SK-N-SH (cell line): ENCODE measurements around the gene ARID4B. TPM values are rescaled to one million over a fixed set of nuclear protein-coding genes. Genes with fewer than 3 reads are reported as not detected.

ENCODE experiments used
- CTCF ChIA-PET: fragments of 300-600, 350-600 bp; formaldehyde crosslinking; extraction: SDS; loops from one replicate; lab custom pipeline; 2021; lab: Yijun Ruan, JAX
- POLR2A ChIA-PET: fragments of 350-600 bp; sonication (Branson Sonifier 250); formaldehyde crosslinking; extraction: SDS; loops from one replicate; lab custom pipeline; 2020; ENCODE audit warnings: antibody characterized with exemption, inconsistent platforms; lab: Yijun Ruan, JAX
- DNase-seq: peaks from one replicate; pipeline ENCODE4 v3.0.0; 2012
- H2AFZ ChIP-seq: fragments of 200-600 bp; sonication (generic); 2 replicates; pipeline ENCODE4 v1.8.1; 2016; ENCODE audit warnings: antibody characterized with exemption, mild to moderate bottlenecking, low read depth
- H3F3A ChIP-seq: fragments of 200-600 bp; sonication (generic); replicated peaks from 2 replicates; pipeline ENCODE3; 2016; ENCODE audit warnings: antibody characterized with exemption, mild to moderate bottlenecking; ENCODE audit not compliant: insufficient read depth
- H3K27ac ChIP-seq, 2 experiments: fragments of 200-500 bp in 1 of 2; fragments of 200-600 bp in 1 of 2; sonication (Bioruptor generic) in 1 of 2; sonication (generic), shearing (Covaris generic) in 1 of 2; 2 replicates each; pipeline versions ENCODE4 v1.5.1 to v1.6.1; 2014 to 2016; ENCODE audit warnings: low read depth in 2 of 2, inconsistent platforms in 1 of 2, low read length in 1 of 2, mild to moderate bottlenecking in 1 of 2, mixed read lengths in 1 of 2
- H3K27me3 ChIP-seq: fragments of 200-600 bp; sonication (generic), shearing (Covaris generic); 2 replicates; pipeline ENCODE4 v1.6.1; 2016; ENCODE audit warnings: mixed run types; ENCODE audit not compliant: insufficient read depth
- H3K36me3 ChIP-seq, 2 experiments: fragments of 200-500 bp in 1 of 2; fragments of 200-600 bp in 1 of 2; sonication (Bioruptor generic) in 1 of 2; sonication (generic) in 1 of 2; replicated peaks in 1 of 2; 2 replicates each; pipeline versions ENCODE3 to v1.5.1; 2014 to 2016; ENCODE audit warnings: low read length in 1 of 2, mild to moderate bottlenecking in 1 of 2; ENCODE audit not compliant: insufficient read depth in 2 of 2, control insufficient read depth in 1 of 2
- H3K4me1 ChIP-seq, 2 experiments: fragments of 200-500 bp in 1 of 2; fragments of 200-600 bp in 1 of 2; sonication (Bioruptor generic) in 1 of 2; sonication (generic), shearing (Covaris generic) in 1 of 2; 2 replicates each; pipeline versions ENCODE4 v1.5.1 to v1.6.1; 2014 to 2016; ENCODE audit warnings: low read depth in 1 of 2, low read length in 1 of 2, mixed run types in 1 of 2; ENCODE audit not compliant: insufficient read depth in 2 of 2, control insufficient read depth in 1 of 2
- H3K4me2 ChIP-seq: fragments of 200-600 bp; sonication (generic), shearing (Covaris generic); 2 replicates; pipeline ENCODE4 v1.6.1; 2017; ENCODE audit warnings: mixed run types
- H3K4me3 ChIP-seq, 2 experiments: fragments of 200-500 bp in 1 of 2; fragments of 200-600 bp in 1 of 2; sonication (Bioruptor generic) in 1 of 2; sonication (generic), shearing (Covaris generic) in 1 of 2; 2 replicates each; pipeline versions ENCODE4 v1.5.1 to v1.8.1; 2014 to 2016; ENCODE audit warnings: low read depth in 2 of 2, inconsistent platforms in 1 of 2, low read length in 1 of 2, mild to moderate bottlenecking in 1 of 2, mixed read lengths in 1 of 2, moderate library complexity in 1 of 2
- H3K79me2 ChIP-seq: fragments of 200-600 bp; sonication (generic); 2 replicates; pipeline ENCODE4 v1.8.1; 2017; ENCODE audit warnings: mild to moderate bottlenecking; ENCODE audit not compliant: insufficient read depth
- H3K9ac ChIP-seq: fragments of 200-600 bp; sonication (generic); 2 replicates; pipeline ENCODE4 v1.6.1; 2017; ENCODE audit warnings: mixed run types
- H3K9me2 ChIP-seq: fragments of 200-600 bp; sonication (generic); 2 replicates; pipeline ENCODE4 v1.6.1; 2017; ENCODE audit warnings: mixed run types
- H3K9me3 ChIP-seq: fragments of 200-600 bp; sonication (generic); 2 replicates; pipeline ENCODE4 v1.6.1; 2017; ENCODE audit warnings: mixed run types, mild to moderate bottlenecking, moderate library complexity
- H4K20me1 ChIP-seq: fragments of 200-600 bp; sonication (generic); 2 replicates; pipeline ENCODE4 v1.6.1; 2017; ENCODE audit warnings: mild to moderate bottlenecking, mixed run types; ENCODE audit not compliant: insufficient read depth
- CHD2 ChIP-seq: fragments of 150-350 bp; IDR thresholded peaks from 2 replicates; pipeline ENCODE4 v1.6.1; 2018; ENCODE audit warnings: low read length; ENCODE audit not compliant: partially characterized antibody
- ELF1 ChIP-seq: IDR thresholded peaks from 2 replicates; pipeline ENCODE4 v1.4.0; 2012
- EP300 ChIP-seq, 2 experiments: IDR thresholded peaks; 2 replicates each; pipeline versions ENCODE4 v1.4.0 to v1.6.1; 2012; ENCODE audit warnings: borderline replicate concordance in 1 of 2, low read depth in 1 of 2, low read length in 1 of 2
- EZH2phosphoT487 ChIP-seq: fragments of 200-600 bp; sonication (generic); IDR thresholded peaks from 2 replicates; pipeline ENCODE4 v1.6.1; 2017; ENCODE audit warnings: low read depth, mixed run types, mild to moderate bottlenecking, antibody characterized with exemption, moderate library complexity, borderline replicate concordance
- FOSL2 ChIP-seq: IDR thresholded peaks from 2 replicates; pipeline ENCODE4 v1.4.0; 2012; ENCODE audit warnings: low read depth, mild to moderate bottlenecking, moderate library complexity, borderline replicate concordance
- FOXJ3 ChIP-seq: sonication (generic); formaldehyde crosslinking; IDR thresholded peaks from 2 replicates; pipeline ENCODE4 v1.5.1; 2020; ENCODE audit warnings: mild to moderate bottlenecking, missing genetic modification reagents
- FOXM1 ChIP-seq: IDR thresholded peaks from 2 replicates; pipeline ENCODE4 v1.4.0; 2012; ENCODE audit warnings: low read depth, mild to moderate bottlenecking
- GABPA ChIP-seq: IDR thresholded peaks from 2 replicates; pipeline ENCODE4 v1.4.0; 2012; ENCODE audit warnings: low read depth, mild to moderate bottlenecking
- MEF2A ChIP-seq: IDR thresholded peaks from 2 replicates; pipeline ENCODE4 v1.4.0; 2012; ENCODE audit warnings: low read depth, borderline replicate concordance
- NFIC ChIP-seq: IDR thresholded peaks from 2 replicates; pipeline ENCODE4 v1.4.0; 2012; ENCODE audit warnings: borderline replicate concordance
- NRF1 ChIP-seq: IDR thresholded peaks from 2 replicates; pipeline ENCODE4 v1.6.1; 2012; ENCODE audit warnings: low read depth, mild to moderate bottlenecking, low read length
- RCOR1 ChIP-seq: fragments of 150-350 bp; IDR thresholded peaks from 2 replicates; pipeline ENCODE4 v1.6.1; 2017; ENCODE audit warnings: antibody characterized with exemption, low read length
- RXRA ChIP-seq: IDR thresholded peaks from 2 replicates; pipeline ENCODE4 v1.4.0; 2012; ENCODE audit warnings: low read depth, mild to moderate bottlenecking, borderline replicate concordance
- TCF12 ChIP-seq: IDR thresholded peaks from 2 replicates; pipeline ENCODE4 v1.4.0; 2012
- TEAD4 ChIP-seq: IDR thresholded peaks from 2 replicates; pipeline ENCODE4 v1.4.0; 2012; ENCODE audit warnings: mild to moderate bottlenecking, borderline replicate concordance; ENCODE audit not compliant: insufficient read depth
- YY1 ChIP-seq: IDR thresholded peaks from 2 replicates; pipeline ENCODE4 v1.4.0; 2012; ENCODE audit warnings: low read depth, mild to moderate bottlenecking
- WGBS: methylation state at CpG from one replicate; pipeline ENCODE4 v1.1.6; 2017; ENCODE audit warnings: low lambda C conversion rate; 5-methylcytosine and 5-hydroxymethylcytosine counted together
- polyA plus RNA-seq, 3 experiments: library from polyadenylated mRNA; depleted of rRNA; stranded (reverse); fragments of >200 nt; gene quantifications; 2 replicates each; pipeline ENCODE4 v1.2.3, GENCODE V29; 2012
- TF ChIP-seq, protein P1 (sequence below): fragments of 150-350 bp; IDR thresholded peaks from 2 replicates; pipeline ENCODE4 v1.6.1; 2016; ENCODE audit warnings: mild to moderate bottlenecking, low read depth, low read length
- TF ChIP-seq, protein P2 (sequence below): IDR thresholded peaks from 2 replicates; pipeline ENCODE4 v1.4.0; 2012; ENCODE audit warnings: low read depth, borderline replicate concordance
- TF ChIP-seq, protein P3 (sequence below): fragments of 150-350 bp; IDR thresholded peaks from 2 replicates; pipeline ENCODE4 v1.6.1; 2017; ENCODE audit warnings: antibody characterized with exemption, low read length, low read depth, borderline replicate concordance
- TF ChIP-seq, protein P4 (sequence below): IDR thresholded peaks from 2 replicates; pipeline ENCODE4 v1.6.1; 2012; ENCODE audit warnings: mild to moderate bottlenecking, low read depth, low read length, moderate library complexity

Gene ARID4B
- polyA plus RNA-seq, 1 of the 3 experiments (the other 2 are of a cell fraction): 4.4 TPM

DNA sequence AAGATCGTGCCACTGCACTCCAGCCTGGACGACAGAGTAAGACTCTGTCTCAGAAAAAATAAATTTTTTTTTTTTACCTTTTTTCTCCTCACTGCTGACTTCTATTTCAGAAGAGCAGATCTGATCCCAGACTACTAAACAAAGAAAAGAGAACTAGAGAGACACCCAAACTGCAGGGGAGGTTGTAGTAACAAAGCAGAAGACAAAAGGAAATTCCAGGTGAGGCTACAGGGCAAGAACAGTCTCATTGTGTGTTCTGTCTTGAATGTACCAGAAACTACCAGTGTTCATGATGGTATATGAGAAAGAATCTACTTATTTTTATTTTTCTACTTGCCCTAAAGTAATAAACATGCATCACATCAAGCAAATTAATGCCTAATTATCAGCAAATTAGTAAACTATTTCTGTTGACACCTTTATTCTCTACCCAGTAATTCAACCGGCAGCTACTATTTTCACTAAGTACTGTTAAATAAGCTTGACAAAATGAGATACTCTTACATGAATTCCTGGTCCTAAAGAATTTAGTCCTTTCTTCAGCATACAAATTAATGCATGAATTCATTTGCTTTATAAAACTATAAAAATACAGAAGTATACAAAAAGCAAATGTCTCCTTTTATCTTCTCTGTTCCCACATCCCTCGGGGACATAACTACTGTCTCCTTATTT is 40.6 kb downstream of the ARID4B start:
- Histone ChIP-seq H3K4me3 (no peak overlapping the region), H3K4me2 (no peak overlapping the region), H3K79me2 (peaks cover 99% of the 10 kb centered on the region), H3K4me1 (peaks cover 0 to 2% of the 10 kb centered on the region in 2 experiments; a peak in 2 of 4 replicates), H3K9me3 (no peaks in the 10 kb centered on the region), H3K9ac (no peak overlapping the region), H3K36me3 (peaks cover 0 to 4% of the 10 kb centered on the region in 2 experiments), H3F3A (no peaks in the 10 kb centered on the region), H4K20me1 (peaks cover 93% of the 10 kb centered on the region), H3K9me2 (no peaks in the 10 kb centered on the region), H2AFZ (no peak overlapping the region), H3K27me3 (no peaks in the 10 kb centered on the region), H3K27ac (no peak overlapping the region)
- CTCF ChIA-PET: no interaction called here
- POLR2A ChIA-PET: no interaction called here
- 92% methylated on average over 4 of the region's 4 CpGs for WGBS
- DNase-seq: no peak
- TF ChIP-seq FOSL2 (no peak), EP300 (IDR thresholded peaks at IDR 0.05; ENCODE audit: borderline replicate concordance in 1 of 2, low read depth in 1 of 2, low read length in 1 of 2) (no peak)
- TF ChIP-seq, protein P1, sequence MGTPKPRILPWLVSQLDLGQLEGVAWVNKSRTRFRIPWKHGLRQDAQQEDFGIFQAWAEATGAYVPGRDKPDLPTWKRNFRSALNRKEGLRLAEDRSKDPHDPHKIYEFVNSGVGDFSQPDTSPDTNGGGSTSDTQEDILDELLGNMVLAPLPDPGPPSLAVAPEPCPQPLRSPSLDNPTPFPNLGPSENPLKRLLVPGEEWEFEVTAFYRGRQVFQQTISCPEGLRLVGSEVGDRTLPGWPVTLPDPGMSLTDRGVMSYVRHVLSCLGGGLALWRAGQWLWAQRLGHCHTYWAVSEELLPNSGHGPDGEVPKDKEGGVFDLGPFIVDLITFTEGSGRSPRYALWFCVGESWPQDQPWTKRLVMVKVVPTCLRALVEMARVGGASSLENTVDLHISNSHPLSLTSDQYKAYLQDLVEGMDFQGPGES: no peak

DNA sequence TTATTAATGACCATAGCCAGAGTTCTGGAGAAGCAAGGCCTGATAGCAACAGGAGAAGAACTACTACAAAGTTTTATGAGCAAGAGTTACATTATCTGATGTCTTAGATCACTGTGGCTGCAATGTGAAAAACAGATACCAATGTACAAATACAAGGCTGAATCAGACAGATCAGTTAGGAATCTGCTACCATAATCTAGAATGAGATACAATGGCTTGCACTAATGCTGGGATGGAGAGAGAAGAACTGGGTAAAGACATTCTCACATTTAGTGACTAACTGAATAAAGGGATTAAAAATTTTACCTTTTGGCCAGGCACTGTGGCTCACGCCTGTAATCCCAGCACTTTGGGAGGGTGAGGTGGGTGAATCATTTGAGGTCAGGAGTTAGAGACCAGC is 41.3 kb downstream of the ARID4B start:
- no peak overlapping the region for H3K27ac ChIP-seq
- peaks cover 0 to 4% of the 10 kb centered on the region in 2 experiments for H3K36me3 ChIP-seq
- 100% methylated on average over 1 of the region's 1 CpG for WGBS
- no peak for DNase-seq
- H3K27me3 ChIP-seq: no peaks in the 10 kb centered on the region
- no peaks in the 10 kb centered on the region for H3K9me2 ChIP-seq
- H3F3A ChIP-seq: no peaks in the 10 kb centered on the region
- H3K4me1 ChIP-seq: peaks cover 0 to 2% of the 10 kb centered on the region in 2 experiments; a peak in 2 of 4 replicates
- no peak overlapping the region for H3K4me3 ChIP-seq
- no peaks in the 10 kb centered on the region for H3K9me3 ChIP-seq
- no peak overlapping the region for H3K9ac ChIP-seq
- H2AFZ ChIP-seq: no peak overlapping the region
- peaks cover 99% of the 10 kb centered on the region for H3K79me2 ChIP-seq
- peaks cover 93% of the 10 kb centered on the region for H4K20me1 ChIP-seq
- CTCF ChIA-PET: interaction anchor here (1.6 kb wide), 1 partner anchor 130 kb away, joined by 4 read pairs; no protein-coding TSS in a partner anchor
- POLR2A ChIA-PET: no interaction called here
- H3K4me2 ChIP-seq: no peak overlapping the region
- TF ChIP-seq, protein P2, sequence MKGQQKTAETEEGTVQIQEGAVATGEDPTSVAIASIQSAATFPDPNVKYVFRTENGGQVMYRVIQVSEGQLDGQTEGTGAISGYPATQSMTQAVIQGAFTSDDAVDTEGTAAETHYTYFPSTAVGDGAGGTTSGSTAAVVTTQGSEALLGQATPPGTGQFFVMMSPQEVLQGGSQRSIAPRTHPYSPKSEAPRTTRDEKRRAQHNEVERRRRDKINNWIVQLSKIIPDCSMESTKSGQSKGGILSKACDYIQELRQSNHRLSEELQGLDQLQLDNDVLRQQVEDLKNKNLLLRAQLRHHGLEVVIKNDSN: no peak
- TF ChIP-seq RCOR1: no peak
- TF ChIP-seq MEF2A: no peak
- no peak for TF ChIP-seq NFIC
- TF ChIP-seq CHD2: no peak
- TF ChIP-seq, protein P3, sequence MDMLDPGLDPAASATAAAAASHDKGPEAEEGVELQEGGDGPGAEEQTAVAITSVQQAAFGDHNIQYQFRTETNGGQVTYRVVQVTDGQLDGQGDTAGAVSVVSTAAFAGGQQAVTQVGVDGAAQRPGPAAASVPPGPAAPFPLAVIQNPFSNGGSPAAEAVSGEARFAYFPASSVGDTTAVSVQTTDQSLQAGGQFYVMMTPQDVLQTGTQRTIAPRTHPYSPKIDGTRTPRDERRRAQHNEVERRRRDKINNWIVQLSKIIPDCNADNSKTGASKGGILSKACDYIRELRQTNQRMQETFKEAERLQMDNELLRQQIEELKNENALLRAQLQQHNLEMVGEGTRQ: no peak
- no peak for TF ChIP-seq EZH2phosphoT487
- TF ChIP-seq, protein P1: no peak
- no peak for TF ChIP-seq GABPA
- TF ChIP-seq FOXJ3: no peak
- no peak for TF ChIP-seq ELF1
- TF ChIP-seq, protein P4, sequence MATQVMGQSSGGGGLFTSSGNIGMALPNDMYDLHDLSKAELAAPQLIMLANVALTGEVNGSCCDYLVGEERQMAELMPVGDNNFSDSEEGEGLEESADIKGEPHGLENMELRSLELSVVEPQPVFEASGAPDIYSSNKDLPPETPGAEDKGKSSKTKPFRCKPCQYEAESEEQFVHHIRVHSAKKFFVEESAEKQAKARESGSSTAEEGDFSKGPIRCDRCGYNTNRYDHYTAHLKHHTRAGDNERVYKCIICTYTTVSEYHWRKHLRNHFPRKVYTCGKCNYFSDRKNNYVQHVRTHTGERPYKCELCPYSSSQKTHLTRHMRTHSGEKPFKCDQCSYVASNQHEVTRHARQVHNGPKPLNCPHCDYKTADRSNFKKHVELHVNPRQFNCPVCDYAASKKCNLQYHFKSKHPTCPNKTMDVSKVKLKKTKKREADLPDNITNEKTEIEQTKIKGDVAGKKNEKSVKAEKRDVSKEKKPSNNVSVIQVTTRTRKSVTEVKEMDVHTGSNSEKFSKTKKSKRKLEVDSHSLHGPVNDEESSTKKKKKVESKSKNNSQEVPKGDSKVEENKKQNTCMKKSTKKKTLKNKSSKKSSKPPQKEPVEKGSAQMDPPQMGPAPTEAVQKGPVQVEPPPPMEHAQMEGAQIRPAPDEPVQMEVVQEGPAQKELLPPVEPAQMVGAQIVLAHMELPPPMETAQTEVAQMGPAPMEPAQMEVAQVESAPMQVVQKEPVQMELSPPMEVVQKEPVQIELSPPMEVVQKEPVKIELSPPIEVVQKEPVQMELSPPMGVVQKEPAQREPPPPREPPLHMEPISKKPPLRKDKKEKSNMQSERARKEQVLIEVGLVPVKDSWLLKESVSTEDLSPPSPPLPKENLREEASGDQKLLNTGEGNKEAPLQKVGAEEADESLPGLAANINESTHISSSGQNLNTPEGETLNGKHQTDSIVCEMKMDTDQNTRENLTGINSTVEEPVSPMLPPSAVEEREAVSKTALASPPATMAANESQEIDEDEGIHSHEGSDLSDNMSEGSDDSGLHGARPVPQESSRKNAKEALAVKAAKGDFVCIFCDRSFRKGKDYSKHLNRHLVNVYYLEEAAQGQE: no peak
- no peak for TF ChIP-seq YY1
- TF ChIP-seq TCF12: no peak
- no peak for TF ChIP-seq FOSL2
- TF ChIP-seq NRF1: no peak
- TF ChIP-seq RXRA: no peak
- no peak for TF ChIP-seq TEAD4
- no peak for TF ChIP-seq FOXM1
